Upper lobe of left lung (tissue), 4 donors: ENCODE results near the gene ZNF709.

Source experiments
- CTCF ChIP-seq, 6 experiments: fragments of 450-650 bp in 4 of 6; fragments of 200-600 bp in 2 of 6; sonication (generic) in 2 of 6; IDR thresholded peaks; one replicate each; pipeline ENCODE4 v1.5.1; 2016 to 2019; ENCODE audit warnings: antibody characterized with exemption in 6 of 6
- EP300 ChIP-seq, 4 donors: sonication (generic); formaldehyde crosslinking; IDR thresholded peaks; one replicate each; pipeline ENCODE4 v1.5.1; 2017; ENCODE audit warnings: antibody characterized with exemption in 4 of 4, control low read depth in 2 of 4
- POLR2A ChIP-seq, 4 donors: fragments of 450-650 bp; IDR thresholded peaks; one replicate each; pipeline ENCODE4 v1.5.1; 2016 to 2017; ENCODE audit warnings: antibody characterized with exemption in 4 of 4, mild to moderate bottlenecking in 2 of 4
- POLR2AphosphoS5 ChIP-seq, 2 donors: sonication (generic); formaldehyde crosslinking; IDR thresholded peaks; one replicate each; pipeline ENCODE4 v1.5.1; 2017; ENCODE audit warnings: antibody characterized with exemption in 2 of 2

GRCh38 chr19:12484011-12484370 is 625 bp downstream of the ZNF709 start:
- TF ChIP-seq CTCF (IDR thresholded peaks at IDR 0.05) (no peak), POLR2A (IDR thresholded peaks at IDR 0.05) (no peak), EP300 (IDR thresholded peaks at IDR 0.05) (no peak), POLR2AphosphoS5 (IDR thresholded peaks at IDR 0.05) (no peak)
